ENCODE results near the gene VAMP5. TPM values are rescaled to one million over a fixed set of nuclear protein-coding genes. Genes with fewer than 3 reads are reported as not detected.
"Not testable (repeated sequence)": the region's sequence is repeated elsewhere in the genome, so short reads cannot be mapped to it uniquely, and the experiment has no call there.

VAMP5 gene
- total RNA-seq, 1 donor from 2014 or later: 3.6 TPM

GRCh38 chr2:85584857-85585780 lies 888 bp downstream of the VAMP5 start:
- no peak for DNase-seq

- DNase-seq: no peak
Measured at GRCh38 chr2:85585781-85586105, 1.5 kb downstream of the VAMP5 start.

- DNase-seq: no peak
Measured at GRCh38 chr2:85588236-85588635, 4.0 kb downstream of the VAMP5 start.

GRCh38 chr2:85588645-85589044 lies 4.4 kb downstream of the VAMP5 start:
- DNase-seq: no peak

- no peak for DNase-seq
Measured at GRCh38 chr2:85589181-85589580, 5.0 kb downstream of the VAMP5 start.

GRCh38 chr2:85589982-85590791 lies 6.0 kb downstream of the VAMP5 start:
- no peak for DNase-seq

- no peak for DNase-seq
Measured at GRCh38 chr2:85590950-85591349, 6.7 kb downstream of the VAMP5 start.

GRCh38 chr2:85591563-85591962 lies 7.3 kb downstream of the VAMP5 start:
- DNase-seq: no peak

- not testable (repeated sequence) for DNase-seq
Measured at GRCh38 chr2:85592299-85592698, 8.1 kb downstream of the VAMP5 start.

GRCh38 chr2:85593023-85593422 lies 8.8 kb downstream of the VAMP5 start:
- DNase-seq: no peak

- DNase-seq: no peak
Measured at GRCh38 chr2:85594715-85595300, 10.6 kb downstream of the VAMP5 start.

GRCh38 chr2:85595301-85596025 lies 11.2 kb downstream of the VAMP5 start, which contains the start of gene RNF181:
RNF181 (plus strand) TSS chr2:85595745; CDS start chr2:85595764, 19 bp downstream.
- DNase-seq: peak; percentile 97

GRCh38 chr2:85596026-85596333 lies 11.7 kb downstream of the VAMP5 start:
- no peak for DNase-seq

GRCh38 chr2:85596486-85597143 lies 12.4 kb downstream of the VAMP5 start:
- DNase-seq: no peak

GRCh38 chr2:85597241-85597640 lies 13.0 kb downstream of the VAMP5 start:
- no peak for DNase-seq

GRCh38 chr2:85598594-85599340 lies 14.5 kb downstream of the VAMP5 start:
- no peak for DNase-seq

- DNase-seq: no peak
Measured at GRCh38 chr2:85599468-85600234, 15.4 kb downstream of the VAMP5 start.

- DNase-seq: no peak
Measured at GRCh38 chr2:85600235-85600575, 16.0 kb downstream of the VAMP5 start.

- DNase-seq: no peak
Measured at GRCh38 chr2:85600951-85601770, 16.9 kb downstream of the VAMP5 start.

Measured in occipital lobe (tissue), 2 donors.